Mammary epithelial cell (primary cell): ENCODE results near the gene DTNBP1.

Experiments used
- EZH2 ChIP-seq: IDR thresholded peaks from 2 replicates; pipeline ENCODE4 v1.6.1; 2012; ENCODE audit warnings: low read length, inconsistent platforms, borderline replicate concordance
- TF ChIP-seq, protein P1 (sequence below), 2 donors: IDR thresholded peaks in 1 of 2; conservative IDR thresholded peaks in 1 of 2; 2 replicates each; pipeline ENCODE4 v1.5.1; 2011 to 2012; ENCODE audit warnings: inconsistent platforms in 2 of 2, low read length in 2 of 2, mild to moderate bottlenecking in 2 of 2, control low read depth in 1 of 2, low read depth in 1 of 2; ENCODE audit not compliant: insufficient read depth in 1 of 2; ENCODE audit errors: extremely low read depth in 1 of 2

DNA sequence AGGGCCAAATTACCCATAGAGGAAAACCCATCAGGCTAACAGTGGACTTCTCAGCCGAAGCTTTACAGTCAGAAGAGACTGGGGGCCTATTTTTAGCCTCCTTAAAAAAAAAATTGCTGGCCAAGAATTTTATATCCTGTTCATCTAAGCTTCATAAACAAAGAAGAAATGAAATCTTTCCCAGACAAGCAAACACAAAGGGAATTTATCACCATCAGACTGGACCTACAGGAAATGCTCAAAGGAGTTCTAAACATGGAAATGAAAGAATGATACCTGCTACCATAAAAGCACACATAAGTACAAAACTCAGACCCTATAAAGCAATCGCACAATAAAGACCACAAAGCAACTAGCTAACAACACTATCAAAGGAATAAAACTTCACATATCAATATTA lies 19.3 kb downstream of the DTNBP1 start:
- TF ChIP-seq, protein P1, sequence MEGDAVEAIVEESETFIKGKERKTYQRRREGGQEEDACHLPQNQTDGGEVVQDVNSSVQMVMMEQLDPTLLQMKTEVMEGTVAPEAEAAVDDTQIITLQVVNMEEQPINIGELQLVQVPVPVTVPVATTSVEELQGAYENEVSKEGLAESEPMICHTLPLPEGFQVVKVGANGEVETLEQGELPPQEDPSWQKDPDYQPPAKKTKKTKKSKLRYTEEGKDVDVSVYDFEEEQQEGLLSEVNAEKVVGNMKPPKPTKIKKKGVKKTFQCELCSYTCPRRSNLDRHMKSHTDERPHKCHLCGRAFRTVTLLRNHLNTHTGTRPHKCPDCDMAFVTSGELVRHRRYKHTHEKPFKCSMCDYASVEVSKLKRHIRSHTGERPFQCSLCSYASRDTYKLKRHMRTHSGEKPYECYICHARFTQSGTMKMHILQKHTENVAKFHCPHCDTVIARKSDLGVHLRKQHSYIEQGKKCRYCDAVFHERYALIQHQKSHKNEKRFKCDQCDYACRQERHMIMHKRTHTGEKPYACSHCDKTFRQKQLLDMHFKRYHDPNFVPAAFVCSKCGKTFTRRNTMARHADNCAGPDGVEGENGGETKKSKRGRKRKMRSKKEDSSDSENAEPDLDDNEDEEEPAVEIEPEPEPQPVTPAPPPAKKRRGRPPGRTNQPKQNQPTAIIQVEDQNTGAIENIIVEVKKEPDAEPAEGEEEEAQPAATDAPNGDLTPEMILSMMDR (conservative IDR thresholded peaks at IDR 0.05 in 1 of 2, IDR thresholded peaks at IDR 0.05 in 1 of 2; ENCODE audit: extremely low read depth in 1 of 2, insufficient read depth in 1 of 2, low read depth in 1 of 2, low read length in 2 of 2), result no peak
- no peak for TF ChIP-seq EZH2
